ENCODE data around the gene LMF2.
"Not testable (repeated sequence)": the region's sequence is repeated elsewhere in the genome, so short reads cannot be mapped to it uniquely, and the experiment has no call there.

The LMF2 gene

GRCh38 chr22:50523806-50524675 is 16.5 kb upstream of the LMF2 start:
- no peak for DNase-seq (ENCODE audit: low read depth in 1 of 2, low spot score in 1 of 2)

- DNase-seq (ENCODE audit: low read depth in 1 of 2, low spot score in 1 of 2): no peak
These were observed 15.9 kb upstream of the LMF2 start for GRCh38 chr22:50523458-50523805.

DNA sequence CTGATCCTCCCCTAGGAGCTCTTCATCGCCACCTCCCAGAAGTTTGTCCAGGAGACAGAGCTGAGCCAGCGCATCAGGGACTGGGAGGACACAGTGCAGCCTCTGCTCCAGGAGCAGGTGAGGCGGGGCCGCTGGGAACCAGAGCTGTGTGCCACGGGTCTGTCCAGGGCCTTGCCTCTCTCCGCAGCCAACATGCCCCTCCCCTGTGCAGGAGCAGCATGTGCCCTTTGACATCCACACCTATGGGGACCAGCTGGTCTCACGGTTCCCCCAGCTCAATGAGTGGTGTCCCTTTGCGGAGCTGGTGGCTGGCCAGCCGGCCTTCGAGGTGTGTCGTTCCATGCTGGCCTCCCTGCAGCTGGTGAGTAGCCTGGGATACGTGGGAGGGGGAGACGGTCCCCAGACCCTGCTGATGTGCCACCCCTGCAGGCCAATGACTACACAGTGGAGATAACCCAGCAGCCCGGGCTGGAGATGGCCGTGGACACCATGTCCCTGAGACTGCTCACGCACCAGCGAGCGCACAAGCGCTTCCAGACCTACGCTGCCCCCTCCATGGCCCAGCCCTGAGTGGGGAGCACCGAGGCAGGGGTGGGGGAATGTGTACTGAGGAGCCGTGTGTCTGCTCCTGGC is 15.4 kb upstream of the LMF2 start:
- DNase-seq (ENCODE audit: low read depth in 1 of 2, low spot score in 1 of 2): no peak

- no peak for DNase-seq (ENCODE audit: low read depth in 1 of 2, low spot score in 1 of 2)
These were observed 14.8 kb upstream of the LMF2 start for GRCh38 chr22:50522208-50522805.

GRCh38 chr22:50521710-50522109 is 14.2 kb upstream of the LMF2 start:
- DNase-seq (ENCODE audit: low read depth in 1 of 2, low spot score in 1 of 2): no peak

DNA sequence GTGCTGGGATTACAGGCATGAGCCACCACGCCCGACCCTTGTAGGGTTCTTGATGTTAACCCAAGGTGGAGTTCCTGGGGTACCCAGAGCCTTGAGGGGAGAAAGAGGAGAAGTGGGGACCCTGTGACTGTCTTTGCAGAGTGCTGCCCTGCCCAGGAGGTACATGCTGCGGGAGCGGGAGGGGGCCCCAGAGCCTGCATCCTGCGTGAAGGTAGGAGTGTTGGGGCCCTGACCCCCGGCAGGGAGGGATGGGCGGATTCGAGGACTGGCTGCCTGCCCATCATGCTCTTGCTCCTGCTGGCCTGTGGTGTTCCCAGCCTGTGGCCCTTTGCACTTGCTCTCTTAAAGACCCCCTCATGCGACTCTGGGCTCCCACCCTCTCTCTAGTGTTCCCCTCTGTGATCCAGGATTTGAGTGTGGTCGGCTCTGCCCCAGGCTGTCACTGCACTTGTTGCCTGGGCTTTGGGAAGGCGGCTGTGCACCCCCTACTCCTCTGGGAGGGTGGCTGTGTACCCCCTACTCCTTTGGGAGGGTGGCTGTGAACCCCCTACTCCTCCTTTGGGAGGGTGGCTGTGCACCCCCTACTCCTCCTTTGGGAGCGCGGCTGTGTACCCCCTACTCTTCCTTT is 13.4 kb upstream of the LMF2 start:
- DNase-seq (ENCODE audit: low read depth in 1 of 2, low spot score in 1 of 2): no peak

DNA sequence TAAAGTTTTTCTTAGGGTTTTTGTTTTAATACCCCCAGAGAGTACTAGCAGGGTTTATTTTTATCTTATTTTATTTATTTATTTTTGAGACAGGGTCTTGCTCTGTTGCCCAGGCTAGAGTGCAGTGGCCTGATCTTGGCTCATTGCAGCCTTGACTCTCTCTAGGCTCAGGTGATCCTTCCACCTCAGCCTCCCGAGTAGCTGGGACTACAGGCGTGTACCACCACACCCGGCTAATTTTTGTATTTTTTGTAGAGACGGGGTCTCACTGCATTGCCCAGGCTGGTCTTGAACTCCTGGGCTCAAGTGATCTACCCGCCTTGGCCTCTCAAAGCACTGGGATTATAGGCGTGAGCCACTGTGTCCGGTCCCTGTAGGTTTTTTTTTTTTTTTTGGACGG is 12.7 kb upstream of the LMF2 start:
- not testable (repeated sequence) for DNase-seq (ENCODE audit: low read depth in 1 of 2, low spot score in 1 of 2)

DNA sequence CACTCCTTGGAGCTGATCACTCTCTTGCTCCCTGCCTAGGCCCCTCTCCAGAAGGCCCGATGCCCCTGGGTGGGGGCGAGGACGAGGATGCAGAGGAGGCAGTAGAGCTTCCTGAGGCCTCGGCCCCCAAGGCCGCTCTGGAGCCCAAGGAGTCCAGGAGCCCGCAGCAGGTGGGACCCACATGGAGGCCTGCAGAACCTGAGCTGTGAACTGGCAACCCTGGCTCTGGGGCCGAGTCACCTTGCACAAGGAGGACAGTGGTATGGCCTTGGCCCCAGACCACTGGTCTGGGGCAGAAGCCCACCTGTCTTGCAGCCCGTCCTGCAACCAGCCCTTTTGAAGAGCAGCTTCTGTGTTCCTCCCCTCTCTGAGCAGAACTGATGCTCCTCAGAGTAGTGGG is 11.6 kb upstream of the LMF2 start:
- DNase-seq (ENCODE audit: low read depth in 1 of 2, low spot score in 1 of 2): no peak

DNA sequence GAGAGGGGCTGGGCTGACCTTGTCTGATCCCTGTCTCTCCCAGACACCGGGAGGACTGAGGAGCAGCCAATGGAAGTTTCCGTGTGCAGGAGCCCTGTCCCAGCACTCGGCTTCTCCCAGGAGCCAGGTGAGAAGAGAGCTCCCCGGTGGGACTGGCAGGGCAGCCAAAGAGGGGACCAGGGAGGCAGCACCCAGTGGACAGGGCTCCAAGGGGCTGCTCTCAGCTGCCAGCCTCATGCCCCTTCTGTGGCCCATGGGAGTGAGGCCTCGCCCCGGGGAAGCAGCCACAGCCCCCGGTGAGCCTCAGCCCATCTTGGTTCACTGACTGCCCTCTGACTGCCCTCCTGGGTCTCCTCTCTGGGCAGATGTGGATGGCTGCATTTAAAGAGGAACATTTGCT is 11.1 kb upstream of the LMF2 start:
- DNase-seq (ENCODE audit: low read depth in 1 of 2, low spot score in 1 of 2): no peak

- DNase-seq (ENCODE audit: low read depth in 1 of 2, low spot score in 1 of 2): no peak
These were observed 10.2 kb upstream of the LMF2 start for GRCh38 chr22:50517495-50518260.

DNA sequence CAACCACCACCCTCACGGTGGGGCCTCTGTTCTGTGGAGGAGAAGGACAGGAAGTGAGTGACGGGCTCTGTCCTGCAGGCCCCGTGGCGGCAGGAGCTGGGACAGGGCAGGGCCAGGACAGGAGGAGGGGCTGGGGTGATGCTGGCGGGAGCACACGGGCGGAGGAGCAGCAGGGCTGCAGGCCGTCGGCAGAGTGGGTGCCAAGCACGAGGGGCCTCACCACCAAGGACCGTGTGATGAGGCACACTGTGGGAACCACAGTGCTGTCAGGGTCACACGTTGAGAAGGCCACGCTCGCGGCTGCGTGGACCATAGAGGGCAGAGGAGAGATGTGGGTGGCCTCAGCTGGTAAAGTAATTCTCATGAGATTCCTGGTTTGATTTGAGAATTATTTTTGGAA is 9.4 kb upstream of the LMF2 start:
- DNase-seq (ENCODE audit: low read depth in 1 of 2, low spot score in 1 of 2): no peak

GRCh38 chr22:50516068-50516467 is 8.6 kb upstream of the LMF2 start:
- DNase-seq (ENCODE audit: low read depth in 1 of 2, low spot score in 1 of 2): no peak

DNA sequence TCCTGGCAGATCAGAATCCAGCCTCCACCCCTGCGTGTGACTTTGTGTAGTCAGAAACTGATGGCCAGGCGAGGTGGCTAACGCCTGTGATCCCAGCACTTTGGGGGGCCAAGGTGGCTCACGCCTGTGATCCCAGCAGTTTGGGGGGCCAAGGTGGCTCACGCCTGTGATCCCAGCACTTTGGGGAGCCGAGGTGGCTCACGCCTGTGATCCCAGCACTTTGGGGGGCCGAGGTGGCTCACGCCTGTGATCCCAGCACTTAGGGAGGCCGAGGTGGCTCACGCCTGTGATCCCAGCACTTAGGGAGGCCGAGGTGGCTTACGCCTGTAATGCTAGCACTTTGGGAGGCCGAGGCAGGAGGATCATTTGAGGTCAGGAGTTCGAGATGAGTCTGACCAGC is 5.7 kb upstream of the LMF2 start:
- no peak for DNase-seq (ENCODE audit: low read depth in 1 of 2, low spot score in 1 of 2)

DNA sequence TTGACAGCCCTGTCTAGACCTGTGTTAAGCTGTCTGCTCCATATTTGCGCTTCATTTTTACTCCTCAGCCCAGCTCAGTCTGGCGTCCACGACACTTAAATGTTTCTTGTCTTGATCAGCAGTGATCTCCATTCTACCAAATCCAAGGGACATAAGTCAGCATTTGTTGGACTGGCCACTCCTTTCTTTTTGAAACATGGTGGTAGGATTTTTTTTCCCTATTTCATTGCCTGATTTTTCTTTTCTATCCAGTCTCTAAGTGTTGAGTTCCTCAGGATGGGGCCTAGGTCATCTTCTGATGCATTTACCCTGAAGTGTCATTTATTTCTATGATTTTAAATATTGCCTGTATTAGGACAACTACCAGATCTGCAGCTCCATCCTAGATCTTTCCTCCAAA is 1.4 kb upstream of the LMF2 start:
- DNase-seq (ENCODE audit: low read depth in 1 of 2, low spot score in 1 of 2): no peak

DNA sequence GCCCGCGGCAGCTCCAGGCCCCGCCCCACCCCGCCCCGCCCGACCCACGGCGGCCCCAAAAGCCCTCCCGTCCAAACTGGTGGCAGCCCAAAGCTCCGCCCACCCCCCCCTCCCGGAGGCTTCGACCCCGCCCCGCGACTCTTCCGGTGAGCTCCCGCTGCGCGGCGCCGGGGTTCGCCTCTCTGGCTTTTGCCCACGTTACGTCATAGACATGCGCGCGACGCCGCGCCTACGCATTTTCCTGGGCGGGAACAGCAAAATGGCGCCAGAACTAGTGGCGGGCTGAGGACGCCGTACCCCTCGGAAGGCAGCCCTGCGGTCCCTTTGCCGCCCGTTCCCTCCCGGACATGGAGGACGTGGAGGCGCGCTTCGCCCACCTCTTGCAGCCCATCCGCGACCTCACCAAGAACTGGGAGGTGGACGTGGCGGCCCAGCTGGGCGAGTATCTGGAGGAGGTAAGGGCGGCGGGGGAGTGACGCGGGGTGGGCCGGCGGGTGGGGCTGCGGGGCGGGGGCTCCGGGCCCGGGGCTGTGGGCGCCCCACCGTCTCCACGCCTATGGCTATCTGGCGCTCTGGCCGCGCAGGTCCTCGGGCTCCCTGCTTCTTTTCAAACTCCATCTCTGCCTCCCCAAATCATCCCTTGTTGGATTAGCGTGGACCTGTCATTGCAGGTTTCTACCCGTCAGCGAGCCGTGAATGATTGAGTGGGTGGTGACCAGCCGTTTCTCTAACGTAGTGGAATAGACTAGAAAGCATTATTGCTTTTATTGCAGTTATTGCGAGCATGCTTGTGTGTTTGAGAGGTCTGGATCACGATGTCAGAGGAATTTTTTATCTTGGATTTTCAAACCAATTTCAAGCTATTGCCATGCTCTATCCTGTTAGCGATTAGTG is 736 bp upstream of the LMF2 start, which contains the start of gene NCAPH2:
NCAPH2 (plus strand) TSS at position 234 of the 894 bp plus-strand sequence; CDS start at position 348, 114 bp downstream.
- DNase-seq (ENCODE audit: low read depth in 1 of 2, low spot score in 1 of 2): peak in 1 of 2 donors; percentile 97

GRCh38 chr22:50506611-50507420 is 686 bp downstream of the LMF2 start:
- DNase-seq (ENCODE audit: low read depth in 1 of 2, low spot score in 1 of 2): no peak

DNA sequence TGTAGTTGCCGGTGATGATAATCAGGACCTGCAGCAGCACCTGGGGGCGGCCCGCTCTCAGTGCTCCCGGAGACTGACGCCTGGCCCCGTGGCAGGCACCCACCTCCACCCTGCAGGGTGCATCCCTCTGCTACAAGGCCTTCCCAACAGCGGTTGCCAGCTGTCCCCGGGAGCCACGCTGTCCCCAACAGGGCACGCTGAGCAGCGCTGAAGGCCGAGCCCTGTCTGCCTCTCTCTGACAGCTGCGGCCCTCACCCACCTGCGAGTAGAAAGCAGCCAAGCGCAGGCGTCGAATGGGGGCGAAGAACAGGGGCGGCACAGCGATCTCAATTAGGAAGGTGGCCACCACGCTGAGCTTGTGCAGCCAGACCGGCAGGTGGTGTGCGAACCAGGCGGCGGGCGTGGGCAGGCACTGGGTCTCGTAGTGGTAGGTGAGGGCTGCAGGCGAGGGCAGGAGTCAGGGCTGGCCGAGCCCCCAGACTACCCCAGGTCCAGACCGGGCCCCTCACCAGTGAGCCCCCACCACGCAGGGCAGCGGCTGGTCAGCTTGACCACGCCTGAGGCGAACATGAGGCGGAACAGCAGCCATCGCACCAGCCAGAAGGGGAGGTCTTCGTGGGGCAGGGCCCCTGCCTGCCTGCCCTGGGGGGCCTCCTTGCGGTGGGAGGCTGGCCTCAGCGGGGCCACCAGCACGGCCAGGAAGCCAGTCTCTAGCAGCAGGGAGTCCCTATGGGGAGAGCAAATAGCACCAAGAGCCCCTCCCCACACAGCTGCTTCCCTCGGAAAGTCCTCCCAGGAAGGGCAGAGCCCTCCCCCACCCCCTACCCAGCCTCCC is 1.5 kb downstream of the LMF2 start:
- DNase-seq (ENCODE audit: low read depth in 1 of 2, low spot score in 1 of 2): no peak

- no peak for DNase-seq (ENCODE audit: low read depth in 1 of 2, low spot score in 1 of 2)
These were observed 2.2 kb downstream of the LMF2 start for GRCh38 chr22:50505276-50505775.
